ENCODE results near the gene RAB22A.

RAB22A gene

DNA sequence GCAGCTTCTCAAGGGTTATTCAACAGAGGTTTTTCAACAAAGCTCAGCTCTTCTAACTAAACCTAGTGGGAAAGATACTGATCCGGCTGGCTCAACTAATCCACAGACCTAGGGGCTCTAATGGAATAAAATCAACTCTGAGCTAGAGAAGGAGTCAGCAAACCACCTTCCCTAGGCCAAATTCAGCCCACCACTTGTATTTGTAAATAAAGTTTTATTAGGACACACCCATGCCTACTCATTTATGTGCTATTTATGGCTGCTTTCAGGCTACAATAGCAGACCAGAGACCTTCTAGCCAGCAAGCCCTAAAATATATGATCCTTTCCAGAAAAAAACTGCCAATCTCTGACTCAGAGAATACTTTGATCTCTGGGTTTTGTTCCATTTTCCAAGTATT is 6.0 kb upstream of the RAB22A start:
- no peak for DNase-seq (ENCODE audit: low read depth)

DNA sequence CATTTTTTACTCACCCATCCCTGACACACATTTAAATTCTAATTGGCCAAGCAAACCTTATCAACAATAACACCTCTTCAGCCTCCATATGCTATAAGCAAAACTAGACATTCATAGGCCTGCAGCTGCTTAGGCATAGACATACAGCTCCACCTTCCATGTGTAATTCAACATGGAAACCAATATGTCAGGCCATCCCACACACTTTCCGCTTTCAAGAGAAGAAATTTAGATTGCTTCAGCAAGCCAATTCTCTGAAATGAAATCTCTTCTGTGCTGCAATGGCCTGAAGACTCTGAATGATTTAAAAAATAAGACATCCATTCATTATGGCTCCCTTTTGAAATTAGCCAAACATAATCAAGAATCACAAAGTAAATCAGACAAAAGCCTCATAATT is 4.5 kb upstream of the RAB22A start:
- no peak for DNase-seq (ENCODE audit: low read depth)

DNA sequence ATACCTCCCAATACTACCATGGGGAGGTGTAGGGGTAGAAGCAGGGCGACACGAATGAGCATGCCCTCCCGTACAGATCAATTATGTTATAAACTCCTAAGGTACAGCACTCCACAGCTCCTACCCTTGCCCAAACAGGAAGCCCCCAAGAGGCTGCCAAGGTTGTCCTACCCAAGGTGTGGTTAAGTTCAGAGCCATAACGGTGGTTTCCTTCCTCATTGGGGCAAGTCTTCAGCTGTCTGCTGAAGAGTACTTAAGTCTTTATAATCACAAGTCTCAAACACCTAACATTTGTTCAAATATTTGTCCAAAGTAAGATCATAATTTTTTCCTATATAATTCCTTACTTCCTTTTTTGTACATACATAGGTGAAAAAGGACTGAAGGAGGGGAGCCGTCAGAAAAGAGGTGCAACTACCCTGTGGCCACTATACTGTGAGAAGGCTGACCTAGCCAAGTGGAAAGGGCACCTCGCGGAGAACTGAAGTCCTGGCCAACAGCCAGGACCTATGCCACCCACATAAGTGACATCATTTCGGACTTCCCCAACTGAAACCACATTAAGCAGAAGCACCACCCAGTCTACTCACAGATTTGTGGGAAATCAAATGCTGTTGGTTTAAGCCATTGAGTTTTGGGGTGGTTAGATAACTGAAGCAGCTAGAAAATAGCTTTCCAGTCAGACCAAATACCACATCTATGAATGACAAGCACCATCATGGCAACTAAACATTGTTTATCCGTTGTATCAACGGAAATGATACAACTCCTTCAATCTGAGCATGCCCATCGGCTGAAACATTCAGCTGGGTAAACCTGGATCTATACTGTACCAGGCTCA is 2.9 kb upstream of the RAB22A start:
- peak; percentile 27 for DNase-seq (ENCODE audit: low read depth)

DNA sequence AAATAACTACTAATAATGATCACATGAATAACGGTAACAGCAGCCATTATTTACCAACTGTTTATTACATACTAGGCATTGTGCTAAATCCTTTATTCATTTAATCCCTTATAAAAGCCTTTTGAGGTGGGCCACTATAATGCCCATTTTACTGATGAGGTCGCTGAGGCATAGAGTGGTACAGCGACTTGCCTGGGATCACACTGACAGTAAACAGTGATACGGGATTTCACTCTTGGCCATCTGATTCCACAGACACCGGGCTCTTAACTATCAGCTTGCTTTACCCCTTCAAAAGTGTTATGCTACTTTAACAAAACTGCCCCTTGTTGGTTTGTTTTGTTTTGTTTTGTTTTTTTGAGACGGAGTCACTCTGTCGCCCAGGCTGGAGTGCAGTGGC is 2.2 kb upstream of the RAB22A start:
- DNase-seq (ENCODE audit: low read depth): no peak

DNA sequence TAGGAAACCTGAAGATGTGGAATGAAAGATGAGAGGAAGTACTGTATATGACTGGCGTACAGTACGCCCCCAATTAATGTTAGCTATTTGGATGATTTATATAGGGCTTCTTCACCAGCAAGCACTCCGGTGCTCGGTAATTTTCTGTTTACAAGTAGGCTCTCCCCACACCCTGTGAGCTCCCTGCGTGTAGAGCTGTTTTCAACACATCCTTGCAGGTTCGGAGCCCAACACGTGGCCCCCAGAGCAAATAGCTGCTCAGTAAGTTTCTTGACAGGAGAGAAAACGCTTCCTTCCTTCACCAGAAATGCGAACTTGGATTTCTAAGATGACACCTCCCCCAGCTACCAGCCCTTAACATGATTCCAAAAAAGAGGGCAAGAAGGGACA is 1.2 kb upstream of the RAB22A start:
- DNase-seq (ENCODE audit: low read depth): no peak

DNA sequence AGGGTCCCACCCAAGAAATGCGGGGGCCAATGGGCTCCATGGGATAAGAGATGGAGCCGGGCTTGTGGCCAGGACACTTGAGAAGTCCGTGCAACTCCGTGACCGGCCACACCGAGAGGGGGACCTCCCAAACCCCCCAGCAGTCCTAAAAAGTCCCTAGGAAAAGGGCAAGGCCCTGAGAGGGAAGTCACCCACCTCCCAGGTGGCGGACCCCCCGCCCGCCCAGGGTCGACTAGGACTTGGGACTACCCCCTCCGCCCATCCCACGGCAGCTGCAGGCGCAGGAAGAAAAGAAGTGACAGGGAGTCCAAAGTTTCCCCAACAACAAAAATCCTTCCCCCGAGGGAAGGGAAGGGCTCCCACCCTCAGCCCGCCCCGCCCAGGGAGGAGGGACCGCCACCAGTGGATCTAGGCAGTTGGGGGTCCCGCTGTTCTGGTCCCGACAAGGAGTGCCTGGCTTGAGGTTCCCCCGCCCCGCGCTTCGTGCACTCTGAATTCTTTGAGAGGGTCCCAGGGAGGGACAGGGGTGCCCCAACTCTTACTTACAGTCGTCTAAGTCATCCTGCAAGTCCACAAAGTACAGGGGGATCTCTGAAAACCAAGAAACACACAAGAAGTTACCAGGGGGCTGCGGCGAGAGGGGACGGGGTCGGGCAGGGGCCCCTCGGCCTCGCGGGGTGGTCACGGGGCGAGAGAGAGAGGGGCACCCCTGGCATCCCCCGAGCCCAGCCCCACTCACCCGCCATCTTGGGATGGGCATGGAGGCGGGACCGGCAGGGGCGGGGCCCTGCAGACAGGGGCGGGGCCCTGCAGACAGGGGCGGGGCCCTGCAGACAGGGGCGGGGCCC is 611 bp upstream of the RAB22A start:
- no peak for DNase-seq (ENCODE audit: low read depth)

DNA sequence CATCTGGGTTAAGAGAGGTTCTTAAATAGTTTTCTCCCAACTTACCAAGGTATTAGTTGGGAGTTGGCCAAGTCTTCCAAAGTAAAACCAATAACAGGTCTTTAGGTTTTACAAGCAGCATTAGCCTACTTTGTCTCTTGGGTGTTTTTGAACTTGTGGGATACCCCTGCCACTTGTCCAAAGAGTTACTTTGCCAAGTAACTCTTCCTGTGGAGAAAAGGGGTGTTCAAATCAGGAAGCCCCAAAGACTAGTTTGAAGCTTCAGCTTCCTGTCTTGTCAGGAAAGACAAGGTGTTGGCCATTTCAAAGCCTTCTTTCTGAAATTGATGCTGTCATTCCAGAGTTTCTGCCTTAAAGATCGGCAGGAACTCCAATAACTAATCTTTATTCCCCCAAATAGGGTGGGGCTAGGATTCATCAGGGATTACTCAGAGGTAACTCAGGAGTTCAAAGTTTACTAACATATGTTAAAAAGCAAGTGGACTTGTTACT is 822 bp downstream of the RAB22A start:
- no peak for DNase-seq (ENCODE audit: low read depth)

DNA sequence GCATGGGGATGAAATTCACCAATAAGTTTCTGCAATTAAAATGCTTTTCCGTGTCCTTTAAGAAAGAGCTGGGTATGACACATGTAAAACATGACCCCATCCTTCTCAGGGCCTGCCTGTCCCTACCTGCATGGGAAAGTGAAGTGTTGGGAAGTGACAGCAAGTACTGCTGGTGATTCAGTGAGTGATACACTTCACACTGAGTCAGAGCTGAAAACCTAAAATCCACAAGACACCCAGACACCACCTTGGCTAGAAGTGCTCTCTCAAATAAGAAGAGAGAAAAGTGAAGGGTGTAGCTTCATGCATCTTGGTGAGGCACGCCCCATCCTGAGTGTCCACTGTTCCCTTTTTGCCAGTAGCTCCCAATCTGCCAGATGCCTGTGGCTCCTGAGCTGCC is 3.3 kb downstream of the RAB22A start:
- no peak for DNase-seq (ENCODE audit: low read depth)

DNA sequence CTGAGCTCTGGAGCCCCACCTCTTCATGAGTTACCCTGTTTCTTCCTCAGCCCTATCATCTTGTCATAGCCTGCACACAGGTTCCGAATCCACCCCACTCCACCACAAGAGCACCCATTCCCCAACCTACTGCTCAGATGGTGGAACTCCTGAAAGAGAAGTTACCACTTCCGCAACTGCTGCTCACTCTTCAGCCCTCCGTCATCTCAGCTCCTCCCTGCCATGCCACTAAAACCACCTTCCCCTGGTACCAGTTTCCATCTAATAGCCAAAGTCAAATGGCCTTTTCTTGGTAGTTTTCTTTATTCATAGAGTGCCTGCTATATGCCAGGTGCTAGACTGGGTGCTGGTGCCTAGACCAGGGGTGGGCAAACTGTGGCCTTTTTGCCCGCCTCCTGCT is 3.9 kb downstream of the RAB22A start:
- DNase-seq (ENCODE audit: low read depth): no peak

DNA sequence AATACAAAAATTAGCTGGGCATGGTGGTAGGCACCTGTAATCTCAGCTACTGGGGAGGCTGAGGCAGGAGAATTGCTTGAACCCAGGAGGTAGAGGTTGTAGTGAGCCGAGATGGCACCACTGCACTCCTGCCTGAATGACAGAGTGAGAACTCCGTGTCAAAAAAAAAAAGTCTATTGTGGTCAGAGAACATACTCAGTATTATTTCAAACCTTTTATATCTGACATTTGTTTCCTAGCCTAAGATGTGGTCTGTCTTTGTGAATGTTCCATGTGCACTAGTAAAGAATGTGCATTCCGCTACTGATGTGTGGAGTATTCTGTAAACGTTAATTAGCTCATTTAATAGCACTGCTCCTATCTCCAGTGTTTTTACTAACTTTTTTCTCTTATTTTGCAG is 11.7 kb downstream of the RAB22A start:
- no peak for DNase-seq (ENCODE audit: low read depth)

DNA sequence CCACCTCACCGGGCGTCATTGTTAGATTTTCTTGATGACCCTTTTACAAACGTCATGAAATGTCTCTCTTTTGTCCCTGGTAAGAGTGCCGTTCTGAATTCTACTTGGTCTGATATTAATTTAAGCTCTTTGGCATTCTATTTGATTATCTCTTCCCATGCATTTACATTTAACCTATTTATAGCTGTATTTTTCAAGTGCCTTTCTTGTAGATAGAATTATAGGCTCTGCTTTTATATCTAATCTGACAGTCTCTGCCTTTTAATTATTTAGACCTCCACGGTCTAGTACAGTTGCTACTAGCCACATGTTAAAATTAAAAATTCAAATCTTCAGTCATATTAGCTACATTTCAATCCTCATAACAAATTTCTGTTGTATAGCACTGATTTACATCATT is 12.6 kb downstream of the RAB22A start:
- no peak for DNase-seq (ENCODE audit: low read depth)

DNA sequence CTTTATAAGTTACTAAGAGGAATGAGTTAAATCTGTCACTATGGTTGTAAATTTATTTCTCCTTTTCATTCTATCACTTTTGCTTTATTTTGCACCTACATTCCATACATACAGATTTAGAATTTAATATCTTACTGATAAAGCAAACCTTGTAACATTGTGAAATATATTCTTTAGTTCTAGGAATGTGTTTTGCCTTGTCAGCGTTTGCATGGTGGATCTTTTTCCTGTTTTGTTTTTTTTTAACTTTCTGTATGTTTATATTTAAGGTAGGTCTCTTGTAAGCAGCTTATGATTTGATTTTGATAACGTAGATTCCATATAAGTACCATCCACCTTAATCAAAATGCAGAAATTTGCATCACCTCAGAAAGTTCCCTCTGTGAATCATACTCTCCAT is 16.4 kb downstream of the RAB22A start:
- no peak for DNase-seq (ENCODE audit: low read depth)

DNA sequence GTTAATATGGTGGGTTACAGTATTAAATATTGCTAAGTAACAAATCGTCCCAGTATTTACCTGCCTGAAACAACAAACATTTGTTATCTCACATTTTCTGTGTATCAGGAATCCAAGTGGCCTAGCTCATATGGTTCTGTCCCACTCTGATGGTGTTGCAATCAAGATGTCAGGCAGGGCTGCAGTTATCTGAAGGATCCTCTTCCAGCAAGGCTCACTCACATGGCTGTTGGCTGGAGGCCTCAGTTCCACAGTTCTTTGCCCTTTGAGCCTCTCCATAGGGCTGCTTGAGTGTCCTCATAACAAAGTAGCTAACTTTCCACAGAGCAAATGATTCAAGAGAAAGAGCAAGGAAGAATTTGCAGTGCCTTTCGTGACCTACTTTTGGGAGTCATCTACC is 17.7 kb downstream of the RAB22A start:
- no peak for DNase-seq (ENCODE audit: low read depth)

DNA sequence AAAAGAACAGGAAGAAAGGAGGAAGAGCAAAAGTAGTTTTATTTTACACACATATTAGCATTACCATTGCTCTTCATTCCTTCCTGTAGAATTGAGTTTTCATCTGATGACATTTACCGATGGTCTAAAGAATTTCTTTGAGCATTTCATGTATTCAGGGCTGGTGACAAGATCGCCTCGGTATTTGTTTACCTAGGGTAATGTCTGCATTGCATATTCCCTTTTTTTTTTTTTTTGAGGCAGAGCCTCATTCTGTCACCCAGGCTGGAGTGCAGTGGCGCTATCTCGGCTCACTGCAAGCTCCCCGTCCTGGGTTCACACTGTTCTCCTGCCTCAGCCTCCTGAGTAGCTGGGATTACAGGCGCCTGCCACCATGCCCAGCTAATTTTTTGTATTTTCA is 19.3 kb downstream of the RAB22A start:
- no peak for DNase-seq (ENCODE audit: low read depth)

DNA sequence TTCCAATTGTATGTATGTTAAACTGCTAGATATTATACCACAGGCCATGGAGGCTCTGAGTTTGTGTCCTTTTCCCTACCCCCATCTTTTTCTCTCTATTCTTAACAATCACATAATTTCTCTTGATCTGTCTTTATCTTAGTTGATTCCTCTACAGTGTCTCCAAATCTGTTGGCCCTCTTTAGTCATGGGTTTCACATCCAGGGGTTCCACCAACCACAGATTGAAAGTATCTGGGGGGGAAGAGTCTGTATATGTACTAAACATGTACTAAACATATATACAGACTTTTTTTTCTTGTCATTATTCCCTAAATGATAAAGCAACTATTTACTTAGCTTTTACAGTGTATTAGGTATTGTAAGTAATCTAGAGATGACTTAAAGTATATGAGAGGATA is 20.2 kb downstream of the RAB22A start:
- DNase-seq (ENCODE audit: low read depth): no peak

DNA sequence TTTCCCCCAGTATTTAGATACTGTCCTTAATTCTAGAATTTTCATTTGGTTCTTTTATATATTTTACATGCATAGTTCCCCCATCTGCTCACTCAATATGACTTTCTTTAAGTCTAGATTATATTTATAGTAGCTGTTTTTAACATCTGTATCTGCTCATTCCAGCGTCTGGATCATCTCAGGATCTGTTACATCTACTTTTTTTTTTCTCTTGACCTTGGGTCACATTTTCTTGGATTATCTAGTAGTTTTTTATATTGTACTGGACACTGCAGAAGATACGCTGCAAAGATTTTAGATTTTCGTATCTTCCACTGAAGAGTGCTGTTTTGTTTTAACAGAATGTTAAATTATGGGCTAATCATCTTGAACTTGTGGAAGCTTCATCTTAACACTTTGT is 20.7 kb downstream of the RAB22A start:
- no peak for DNase-seq (ENCODE audit: low read depth)

DNA sequence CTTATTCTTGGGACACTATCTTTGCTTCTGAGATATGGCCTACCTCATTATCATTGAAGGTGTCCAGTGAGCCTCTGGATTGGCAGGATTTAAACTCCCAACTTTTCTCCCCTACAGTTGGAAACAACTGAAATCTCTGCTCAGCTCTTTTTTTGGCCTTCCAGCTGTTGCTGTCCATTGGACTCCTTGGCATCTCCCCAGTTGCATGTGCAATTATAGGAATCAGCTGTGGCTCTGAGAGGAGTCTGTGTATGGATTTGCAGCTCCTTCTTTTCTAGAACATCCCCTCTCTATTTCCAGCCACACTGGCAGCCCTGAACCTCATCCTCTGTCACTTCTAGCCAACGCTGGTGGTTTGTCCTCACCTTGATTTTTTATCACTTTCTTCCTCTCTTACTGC is 21.2 kb downstream of the RAB22A start:
- no peak for DNase-seq (ENCODE audit: low read depth)

DNA sequence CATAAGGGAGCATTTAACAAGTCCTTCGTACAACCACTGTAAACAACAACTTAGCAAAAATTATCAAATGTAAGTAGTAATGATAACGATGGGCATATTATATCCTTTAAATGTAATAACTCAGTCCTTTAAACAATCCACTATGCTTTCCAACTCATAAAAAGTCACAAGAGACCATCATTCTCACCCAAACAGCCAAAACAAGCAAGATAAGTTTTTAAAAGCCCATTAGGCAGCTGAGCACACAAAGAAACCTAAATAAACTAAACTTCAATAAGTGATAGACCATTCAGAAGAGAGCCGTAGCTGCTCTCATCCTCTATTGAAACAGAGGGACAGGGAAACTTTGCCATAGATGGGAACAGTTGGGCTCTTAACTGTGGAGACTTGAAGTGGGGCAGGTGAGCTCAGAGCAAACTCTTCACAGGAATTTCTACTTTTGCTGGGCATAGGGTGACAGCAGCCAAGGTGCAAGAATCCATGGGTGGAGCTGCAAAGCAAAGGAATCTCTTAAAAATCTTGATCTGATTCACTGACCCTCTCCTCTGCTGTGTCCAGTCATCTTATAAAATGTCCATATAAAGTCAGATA is 22.5 kb downstream of the RAB22A start:
- DNase-seq (ENCODE audit: low read depth): no peak

DNA sequence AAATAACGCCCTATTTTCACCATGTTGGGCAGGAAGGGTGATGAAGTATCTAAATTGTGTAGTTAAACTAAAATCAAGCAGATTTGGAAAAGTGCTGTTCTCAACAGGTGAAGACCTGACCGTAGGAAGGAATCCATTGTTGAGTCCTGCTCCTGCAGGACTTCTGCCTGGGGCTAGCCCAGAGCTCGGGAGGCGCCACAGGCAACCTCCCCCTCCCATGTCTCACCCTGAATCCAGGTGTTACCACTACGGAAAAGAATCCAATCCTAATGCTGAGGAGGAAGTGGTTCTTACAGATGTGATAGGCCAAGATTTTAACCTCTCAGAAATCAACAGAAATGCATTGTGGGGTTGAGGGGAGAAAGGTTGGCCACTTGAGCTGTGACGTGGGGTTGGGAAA is 30.2 kb downstream of the RAB22A start:
- DNase-seq (ENCODE audit: low read depth): no peak

DNA sequence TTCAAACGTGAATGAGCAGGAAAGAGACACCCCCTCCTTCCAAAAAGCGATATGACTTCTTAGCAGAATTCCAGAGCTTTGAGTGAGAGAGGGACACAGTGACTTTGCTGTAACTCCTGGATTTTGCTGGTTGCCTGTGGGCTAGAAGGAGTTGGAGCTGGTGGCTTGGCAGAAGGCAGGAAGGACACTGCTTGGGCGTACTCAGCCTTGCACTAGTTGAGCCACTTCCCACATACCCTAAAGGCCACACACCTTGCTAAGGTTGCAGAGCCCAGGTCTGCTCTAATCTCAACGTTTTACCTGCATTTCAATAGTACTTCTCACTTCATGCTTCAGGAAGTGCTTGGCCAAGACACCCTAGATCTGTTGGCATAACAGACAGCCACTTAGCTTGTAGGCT is 30.6 kb downstream of the RAB22A start:
- DNase-seq (ENCODE audit: low read depth): no peak

DNA sequence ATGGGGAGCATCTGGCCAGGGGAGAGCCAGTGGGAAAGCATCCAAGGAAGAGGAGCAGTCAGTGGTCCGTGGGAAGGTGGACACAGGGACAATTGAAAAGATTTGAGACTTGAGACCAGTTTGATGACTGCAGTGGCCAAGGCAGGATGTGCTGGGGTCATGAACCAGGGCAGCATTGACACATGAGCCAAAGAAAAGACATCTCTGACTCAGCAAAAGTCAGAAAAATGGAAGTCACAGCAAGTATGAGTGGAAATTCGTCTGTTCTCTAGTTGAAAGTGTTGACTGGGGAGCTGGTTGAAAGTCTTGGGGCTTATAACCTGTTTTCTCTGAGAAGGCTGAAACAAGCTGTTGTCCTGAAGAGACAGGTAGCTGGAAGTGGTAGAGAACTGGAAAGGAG is 31.3 kb downstream of the RAB22A start:
- no peak for DNase-seq (ENCODE audit: low read depth)

DNA sequence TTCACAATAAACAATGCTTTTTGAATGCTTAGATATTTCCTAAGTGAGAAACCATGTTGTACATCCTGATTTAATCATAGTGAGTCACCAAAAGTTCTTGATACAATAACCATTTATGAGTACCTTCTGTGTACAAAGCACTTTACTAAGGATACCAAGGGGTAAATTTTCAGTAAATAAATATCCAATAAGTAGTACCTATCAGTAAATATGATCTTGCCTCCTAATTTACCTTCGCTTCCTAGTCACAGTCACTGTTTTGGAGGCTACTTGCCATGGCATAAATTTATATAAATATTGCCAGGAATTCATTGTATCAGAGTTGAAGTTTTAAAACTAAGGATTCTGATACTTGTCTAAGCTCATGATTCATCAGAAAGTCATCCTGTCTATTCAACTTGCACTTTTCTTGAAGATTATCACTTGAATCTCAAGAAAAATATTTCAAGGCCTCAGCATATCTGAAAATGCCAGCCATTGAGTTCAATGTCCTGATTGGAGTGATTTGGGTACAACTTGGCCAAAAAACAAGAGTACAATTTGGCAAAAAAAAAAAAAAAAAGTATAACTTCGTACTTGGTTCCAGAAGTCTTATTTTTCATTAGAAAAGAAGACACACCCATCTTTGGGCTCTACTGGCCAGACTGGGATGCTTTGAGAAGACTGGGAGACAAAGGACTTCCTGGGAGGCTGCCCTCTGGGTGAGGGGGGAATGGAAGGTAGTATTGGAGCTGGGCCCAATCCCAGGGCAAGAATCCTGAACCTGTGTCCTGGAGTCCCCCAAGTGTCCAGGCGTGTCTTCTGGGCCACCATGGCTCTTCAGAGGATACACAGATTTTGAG is 32.8 kb downstream of the RAB22A start:
- DNase-seq (ENCODE audit: low read depth): no peak

Measured in stimulated activated CD8-positive, alpha-beta memory T cell treated with anti-CD3 and anti-CD28 coated beads, Interleukin-4, amount 100 ng/mL, for 24 hours (primary cell).